HG03097 (cell line): ENCODE measurements around the gene OXA1L.
"Not testable (repeated sequence)": the region's sequence is repeated elsewhere in the genome, so short reads cannot be mapped to it uniquely, and the experiment has no call there.

Source experiments
- ATAC-seq: cut with Tn5 transposase; IDR thresholded peaks from one replicate; pipeline ENCODE4 v1.9.1; 2021; ENCODE audit not compliant: unreplicated experiment, low FRiP score

OXA1L gene

DNA sequence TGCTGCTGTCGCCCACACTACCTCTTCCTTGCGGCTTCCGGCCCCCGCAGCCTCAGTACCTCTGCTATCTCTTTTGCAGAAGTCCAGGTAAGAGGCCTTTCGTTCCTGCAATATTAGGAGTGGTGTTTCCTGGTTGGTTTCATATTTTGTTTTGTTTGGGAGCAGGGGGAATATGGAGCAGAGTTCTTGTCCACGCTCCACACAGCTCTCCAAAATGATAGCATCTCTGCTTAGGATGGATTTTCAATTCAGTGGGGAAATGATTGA, 768 bp downstream of the OXA1L start:
- peak; percentile 19 for ATAC-seq

DNA sequence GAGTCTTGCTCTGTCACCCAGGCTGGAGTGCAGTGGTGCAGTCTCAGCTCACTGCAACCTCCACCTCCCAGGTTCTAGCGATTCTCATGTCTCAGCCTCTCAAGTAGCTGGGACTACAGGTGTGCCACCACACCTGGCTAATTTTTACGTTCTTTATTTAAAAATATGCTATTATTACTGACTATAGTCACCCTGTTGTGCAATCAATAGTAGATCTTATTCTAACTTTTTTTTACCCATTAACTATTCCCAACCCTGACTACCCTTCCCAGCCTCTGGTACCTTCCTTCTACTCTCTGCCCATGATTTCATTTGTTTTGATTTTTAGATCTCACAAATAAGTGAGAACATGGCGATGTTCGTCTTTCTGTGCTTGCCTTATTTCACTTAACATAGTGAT, 2.5 kb downstream of the OXA1L start:
- no peak for ATAC-seq

DNA sequence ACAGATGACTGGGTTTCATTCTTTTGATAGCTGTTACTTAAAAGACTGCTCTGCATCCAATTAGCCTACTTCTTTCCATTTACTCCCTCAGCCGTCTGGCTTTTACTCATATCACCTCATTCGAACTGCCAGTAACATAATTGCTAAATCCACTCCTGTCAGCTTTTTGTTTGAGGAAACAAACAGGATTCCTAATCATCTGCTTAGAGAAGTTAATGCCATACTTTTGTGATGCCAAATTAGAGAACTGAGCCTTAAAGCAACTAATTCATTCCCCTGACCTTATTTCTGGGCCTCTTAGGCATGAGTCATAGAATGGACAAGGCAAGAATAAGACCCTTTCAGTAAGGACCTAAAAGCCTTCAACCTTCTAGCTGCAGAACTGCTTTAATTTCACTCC, 2.9 kb downstream of the OXA1L start:
- ATAC-seq, result no peak

DNA sequence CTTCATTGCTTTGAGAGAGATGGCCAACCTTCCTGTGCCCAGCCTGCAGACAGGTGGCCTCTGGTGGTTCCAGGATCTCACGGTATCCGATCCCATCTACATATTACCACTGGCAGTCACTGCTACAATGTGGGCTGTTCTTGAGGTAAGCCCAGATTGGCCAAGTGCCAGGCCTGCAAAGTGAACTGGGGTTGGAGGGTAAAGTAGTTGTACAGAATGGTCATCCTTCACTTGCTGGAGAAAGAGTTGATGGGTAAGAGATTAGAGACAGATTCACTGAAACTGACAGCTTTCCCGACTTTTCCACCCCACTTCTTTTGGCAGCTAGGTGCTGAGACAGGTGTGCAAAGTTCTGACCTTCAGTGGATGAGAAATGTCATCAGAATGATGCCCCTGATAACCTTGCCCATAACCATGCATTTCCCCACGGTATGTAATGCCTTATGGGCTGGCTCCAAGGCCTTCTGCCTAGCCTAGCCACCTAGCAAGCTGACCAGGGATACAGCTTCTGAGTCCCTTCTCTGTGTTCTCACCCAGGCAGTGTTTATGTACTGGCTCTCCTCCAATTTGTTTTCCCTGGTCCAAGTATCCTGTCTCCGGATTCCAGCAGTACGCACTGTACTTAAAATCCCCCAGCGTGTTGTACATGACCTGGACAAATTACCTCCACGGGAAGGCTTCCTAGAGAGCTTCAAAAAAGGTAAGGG, 4.1 kb downstream of the OXA1L start:
- ATAC-seq, result no peak

DNA sequence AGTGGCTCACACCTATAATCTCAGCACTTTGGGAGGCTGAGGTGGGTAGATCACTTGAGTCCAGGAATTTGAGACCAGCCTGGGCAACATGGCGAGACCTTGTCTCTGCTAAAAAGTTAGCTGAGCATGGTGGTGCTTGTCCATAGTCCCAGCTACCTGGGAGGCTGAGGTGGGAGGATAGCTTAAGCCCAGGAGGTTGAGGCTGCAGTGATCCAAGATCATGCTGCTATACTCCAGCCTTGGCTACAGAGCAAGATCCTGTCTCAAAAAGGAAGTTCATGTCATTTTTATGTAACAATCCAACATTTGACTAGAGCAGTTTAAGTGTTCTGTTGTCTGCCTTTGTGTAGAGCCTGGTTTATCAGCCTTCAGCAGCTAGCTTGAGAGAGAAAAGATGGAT, 6.2 kb downstream of the OXA1L start:
- no peak for ATAC-seq

DNA sequence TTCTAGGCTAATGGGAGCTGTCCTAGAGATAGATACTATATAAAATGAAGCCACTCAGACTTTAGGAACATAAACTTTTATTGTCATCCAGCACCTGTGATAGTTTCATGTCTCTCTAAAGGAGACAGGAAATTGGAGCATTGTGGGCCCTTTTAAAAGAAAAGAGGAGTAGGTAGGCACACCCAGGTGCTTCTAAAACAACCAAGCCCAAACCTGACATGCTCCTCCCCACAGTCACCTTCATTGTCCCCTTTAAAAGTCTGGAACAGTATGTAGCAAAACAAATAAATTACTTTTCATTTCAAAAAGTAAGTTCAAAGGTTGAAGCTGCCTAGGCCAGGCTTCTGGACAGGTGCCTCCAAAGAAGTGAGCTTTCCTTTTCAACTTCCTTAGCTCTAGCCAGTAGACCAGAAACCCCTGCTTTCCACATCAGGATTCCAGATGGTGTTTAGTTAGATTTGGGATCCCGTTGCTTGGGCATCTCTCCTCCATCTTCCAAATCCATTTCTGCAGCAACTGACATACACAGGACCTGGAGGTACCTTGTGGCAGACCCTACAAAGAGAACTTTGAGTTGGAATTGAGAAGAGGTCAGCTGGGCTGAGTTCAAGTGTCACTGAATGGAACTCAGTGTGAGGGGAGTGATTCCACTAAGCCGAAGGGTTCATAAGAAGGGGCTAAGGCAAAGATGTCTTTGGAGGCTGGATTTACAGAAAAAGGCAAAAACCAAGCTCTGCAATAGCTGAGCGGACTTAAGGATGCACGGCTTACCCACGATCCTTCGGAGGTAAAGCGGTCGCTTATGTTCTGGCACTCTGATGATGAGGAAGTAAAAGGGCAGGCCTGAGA, 6.9 kb downstream of the OXA1L start:
- ATAC-seq, result no peak

DNA sequence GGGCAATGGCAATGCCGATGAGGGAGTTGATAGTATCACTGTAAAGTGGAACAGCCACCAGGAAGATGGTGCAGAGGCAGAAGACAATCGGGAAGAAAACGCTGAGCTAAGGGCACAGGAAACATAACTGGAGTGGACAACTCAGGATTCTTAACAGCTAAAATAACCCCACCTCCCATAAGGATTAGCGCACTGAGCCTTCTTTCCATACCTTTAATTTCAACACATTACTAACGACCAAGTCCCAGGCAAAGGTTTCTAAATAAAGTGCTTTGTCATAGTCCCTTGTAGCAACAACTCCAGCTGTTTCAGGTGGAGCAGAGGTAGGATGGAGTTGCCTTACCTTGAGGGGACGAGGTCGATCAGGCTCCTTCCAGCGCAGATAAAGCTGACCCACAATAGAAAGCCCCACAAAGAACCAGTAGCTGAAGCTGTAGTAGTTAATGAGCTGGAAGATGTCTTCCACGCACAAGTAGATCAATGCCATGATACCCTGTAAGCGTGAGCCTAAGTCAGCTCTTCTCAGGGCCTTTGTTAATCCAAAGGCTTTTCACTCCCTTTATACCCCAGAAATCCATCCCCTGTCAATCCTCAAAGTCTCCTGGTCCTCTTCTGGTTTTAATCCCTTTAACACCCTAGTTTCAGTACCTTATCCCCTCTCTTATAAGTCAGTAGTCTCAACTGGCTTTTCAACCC, 7.7 kb downstream of the OXA1L start:
- ATAC-seq, result no peak

DNA sequence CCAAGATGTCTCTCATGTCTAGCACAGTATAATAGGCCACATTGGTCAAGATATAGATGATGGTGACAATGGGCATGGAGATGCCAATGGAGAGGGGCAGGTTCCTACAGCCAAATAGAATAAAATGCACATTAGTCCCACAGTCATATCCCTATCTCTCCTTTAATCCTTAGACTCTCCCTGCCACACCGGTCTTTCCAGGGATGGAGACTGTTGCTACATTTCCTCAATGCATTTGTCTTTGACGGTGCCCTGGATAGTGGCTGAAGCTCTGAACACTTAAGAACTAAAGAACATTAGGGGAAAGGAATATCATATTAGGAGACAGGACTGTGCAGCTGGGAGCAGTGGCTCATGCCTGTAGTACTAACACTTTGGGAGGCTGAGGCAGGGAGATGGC, 9.7 kb downstream of the OXA1L start:
- no peak for ATAC-seq

DNA sequence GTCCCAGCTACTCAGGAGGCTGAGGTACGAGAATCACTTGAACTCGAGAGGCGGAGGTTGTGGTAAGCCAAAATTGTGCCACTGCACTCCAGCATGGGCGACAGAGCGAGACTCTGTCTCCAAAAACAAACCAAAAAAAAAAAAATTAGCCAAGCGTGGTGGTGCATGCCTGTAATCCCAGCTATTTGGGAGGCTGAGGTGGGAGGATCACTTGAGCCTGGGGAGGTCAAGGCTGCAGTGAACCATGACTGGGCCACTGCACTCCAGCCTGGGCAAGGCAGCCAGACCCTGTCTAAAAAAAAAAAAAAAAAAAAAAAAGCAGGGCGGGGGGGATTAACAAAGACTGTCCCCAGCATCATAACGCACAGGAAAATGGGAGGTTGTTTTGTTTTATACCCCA, 10.4 kb downstream of the OXA1L start:
- not testable (repeated sequence) for ATAC-seq

DNA sequence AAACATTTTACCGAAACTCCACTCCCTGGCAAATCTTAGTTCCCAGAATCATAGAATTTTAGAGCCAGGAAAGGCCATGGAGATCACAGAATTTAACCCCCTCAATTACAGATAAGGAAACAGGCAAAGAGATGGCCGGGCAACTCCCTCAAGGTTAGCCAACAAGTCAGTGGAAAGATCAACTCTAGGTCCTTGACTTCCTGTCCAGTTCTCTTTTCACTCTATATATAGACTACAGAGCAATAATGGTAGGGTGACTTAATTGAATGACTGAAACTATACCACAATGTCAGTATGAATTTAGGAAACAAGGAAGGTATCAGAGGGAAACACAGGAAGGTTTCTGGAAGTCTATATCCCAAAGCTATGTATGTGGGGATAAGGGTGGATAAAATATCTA, 11.6 kb downstream of the OXA1L start:
- no peak for ATAC-seq

DNA sequence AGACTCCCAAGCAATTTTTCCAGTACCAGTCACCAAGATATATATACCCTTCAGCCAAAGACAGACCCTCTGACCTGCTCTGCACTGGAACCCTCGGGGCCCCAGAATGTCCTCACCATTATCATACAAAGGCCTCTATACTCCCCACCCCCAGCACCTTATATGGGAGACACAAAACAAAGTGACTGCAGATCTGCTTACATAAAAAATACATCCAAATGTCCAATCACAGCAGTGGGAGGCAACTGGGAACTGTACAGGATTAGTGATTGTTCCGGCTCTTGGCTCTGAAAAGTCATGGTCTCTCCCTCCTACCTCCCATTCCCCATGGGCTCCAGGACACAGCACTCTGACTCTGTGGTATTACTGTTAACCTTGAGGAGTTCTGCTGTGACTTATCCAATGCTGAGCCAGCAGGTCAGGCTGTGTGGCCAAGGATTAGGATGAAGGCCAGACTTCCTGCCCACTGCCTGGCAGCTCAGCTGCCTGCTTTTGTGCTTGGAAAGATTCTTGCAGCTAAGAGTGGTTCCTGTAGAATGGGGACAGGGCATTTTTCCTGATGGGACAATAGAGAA, 13.7 kb downstream of the OXA1L start:
- no peak for ATAC-seq

DNA sequence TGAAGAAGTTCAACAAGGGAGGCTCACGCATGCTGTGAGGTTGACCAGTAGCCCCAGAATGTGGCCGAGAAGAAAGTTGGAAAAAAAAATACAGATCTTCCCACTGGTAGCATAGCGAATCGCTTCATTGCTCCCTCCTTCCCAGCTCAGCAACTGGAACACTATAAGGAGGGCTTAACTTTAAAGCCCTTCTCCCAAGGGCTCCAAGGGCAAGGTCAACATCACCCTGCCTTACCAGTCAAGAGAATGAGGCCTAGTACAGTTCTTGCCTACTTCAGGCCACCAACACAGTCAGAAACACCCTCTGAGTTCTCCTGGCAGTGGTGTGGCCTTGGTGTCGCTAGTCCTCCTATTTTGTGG, 14.4 kb downstream of the OXA1L start:
- no peak for ATAC-seq

DNA sequence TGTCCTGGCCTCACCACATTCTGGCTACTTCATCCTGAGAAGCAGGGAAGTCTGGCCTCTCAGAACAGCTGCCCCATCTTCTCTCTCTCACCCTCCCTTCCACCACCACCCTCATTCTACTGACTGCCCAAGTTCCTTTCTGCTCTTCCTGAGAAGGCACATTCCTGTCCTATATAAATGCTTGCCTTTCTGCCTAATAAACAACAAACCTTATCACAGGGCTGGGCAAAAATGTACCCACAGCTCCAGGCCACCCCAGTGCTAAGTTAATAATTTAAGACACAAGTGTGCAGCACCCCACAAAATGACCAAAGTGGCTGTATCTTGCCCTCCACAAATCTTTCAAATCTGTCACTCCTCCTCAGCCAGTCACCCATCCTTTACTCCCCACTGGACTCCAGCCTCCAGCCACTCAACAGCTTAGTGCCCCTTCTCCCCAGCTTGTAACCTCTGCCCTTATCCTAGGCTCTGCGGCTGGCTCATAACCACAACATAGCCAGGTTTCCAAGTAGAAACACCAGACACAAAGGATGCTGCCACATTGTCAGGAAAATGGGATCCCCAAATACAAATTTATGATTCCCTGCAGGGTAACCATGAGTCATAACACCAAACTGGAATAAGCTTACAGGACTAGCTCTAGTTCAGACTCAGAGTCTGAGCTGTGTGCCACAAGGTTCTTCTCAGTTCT, 15.0 kb downstream of the OXA1L start:
- ATAC-seq, result no peak

DNA sequence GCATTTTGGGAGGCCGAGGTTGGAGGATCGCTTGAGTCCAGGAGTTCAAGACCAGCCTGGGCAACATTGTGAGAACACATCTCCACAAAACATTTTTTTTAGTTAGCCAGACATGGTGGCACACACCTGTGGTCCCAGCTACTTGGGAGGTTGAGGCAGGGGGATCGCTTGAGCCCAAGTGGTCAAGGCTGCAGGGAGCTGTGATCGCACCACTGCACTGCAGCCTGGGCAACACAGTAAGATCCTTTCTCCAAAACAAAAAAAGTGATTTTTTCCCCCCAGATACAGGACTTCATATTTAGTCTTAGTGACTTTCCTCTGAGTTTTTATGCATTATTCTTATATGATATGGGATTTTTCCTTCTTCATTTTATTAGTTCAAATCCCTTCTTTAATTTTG, 20.2 kb downstream of the OXA1L start:
- ATAC-seq, result no peak

DNA sequence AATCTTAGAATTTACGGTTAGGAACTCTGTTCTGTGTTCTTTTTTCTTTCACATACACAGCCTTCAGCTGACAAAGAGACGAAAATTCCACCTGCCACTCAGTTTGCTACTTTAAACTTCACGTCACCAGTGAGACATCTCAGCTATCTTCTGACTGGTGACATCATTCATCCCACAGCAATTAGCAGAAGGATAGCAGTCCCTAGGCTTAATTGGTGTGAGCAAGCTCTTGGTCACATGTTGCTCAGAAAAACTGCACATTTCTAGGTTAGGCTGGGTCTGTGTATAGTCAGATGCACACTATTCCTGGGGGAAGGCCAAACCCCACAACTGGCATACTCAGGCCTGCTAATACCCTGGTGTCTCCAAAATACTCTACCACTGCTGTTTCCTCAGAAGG, 24.8 kb downstream of the OXA1L start:
- no peak for ATAC-seq

DNA sequence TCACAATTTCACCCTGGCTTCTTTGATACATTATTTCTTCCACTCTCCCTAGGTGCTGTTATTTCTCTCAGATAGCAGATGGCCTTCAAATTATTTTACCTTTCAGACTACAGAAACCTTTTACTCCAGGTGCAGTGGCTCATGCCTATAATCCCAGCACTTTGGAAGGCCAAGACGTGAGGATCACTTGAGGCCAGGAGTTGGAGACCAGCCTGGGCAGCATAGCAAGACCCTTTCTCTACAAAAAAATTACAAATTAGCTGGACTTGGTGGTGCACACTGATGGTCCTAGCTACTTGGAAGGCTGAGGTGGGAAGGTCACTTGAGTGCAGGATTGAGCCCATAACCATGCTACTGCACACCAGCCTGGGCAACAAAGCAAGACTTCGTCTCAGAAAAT, 25.7 kb downstream of the OXA1L start:
- ATAC-seq, result no peak

DNA sequence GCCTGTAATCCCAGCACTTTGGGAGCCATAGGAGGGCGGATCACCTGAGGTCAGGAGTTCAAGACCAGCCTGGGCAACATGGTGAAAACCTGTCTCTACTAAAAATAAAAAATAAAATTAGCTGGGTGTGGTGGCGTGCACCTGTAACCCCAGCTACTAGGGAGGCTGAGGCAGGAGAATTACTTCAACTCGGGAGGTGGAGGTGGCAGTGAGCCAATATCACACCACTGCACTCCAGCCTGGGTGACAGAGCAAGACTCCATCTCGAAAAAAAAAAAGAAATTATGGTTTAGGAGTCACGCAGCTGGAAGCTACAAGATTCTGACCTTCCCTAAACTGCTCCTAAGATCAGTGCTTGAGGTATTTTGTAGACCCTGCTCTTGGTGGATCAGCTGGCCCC, 27.1 kb downstream of the OXA1L start:
- ATAC-seq, result not testable (repeated sequence)

DNA sequence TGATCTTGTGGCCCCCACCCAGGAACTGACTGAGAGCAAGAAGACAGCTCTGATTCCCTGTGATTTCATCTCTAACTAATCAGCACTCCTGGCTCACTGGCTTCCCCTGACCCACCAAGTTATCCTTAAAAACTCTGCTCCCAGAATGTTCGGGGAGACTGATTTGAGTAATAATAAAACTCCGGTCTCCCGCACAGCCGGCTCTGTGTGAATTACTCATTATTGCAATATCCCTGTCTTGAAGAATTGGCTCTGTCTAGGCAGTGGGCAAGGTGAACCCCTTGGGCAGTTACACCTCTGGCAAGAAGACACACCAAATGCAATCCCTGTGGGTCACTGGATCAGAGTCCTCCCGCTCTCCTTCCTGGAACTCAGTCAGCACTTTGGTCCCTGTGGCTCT, 27.5 kb downstream of the OXA1L start:
- ATAC-seq, result no peak

DNA sequence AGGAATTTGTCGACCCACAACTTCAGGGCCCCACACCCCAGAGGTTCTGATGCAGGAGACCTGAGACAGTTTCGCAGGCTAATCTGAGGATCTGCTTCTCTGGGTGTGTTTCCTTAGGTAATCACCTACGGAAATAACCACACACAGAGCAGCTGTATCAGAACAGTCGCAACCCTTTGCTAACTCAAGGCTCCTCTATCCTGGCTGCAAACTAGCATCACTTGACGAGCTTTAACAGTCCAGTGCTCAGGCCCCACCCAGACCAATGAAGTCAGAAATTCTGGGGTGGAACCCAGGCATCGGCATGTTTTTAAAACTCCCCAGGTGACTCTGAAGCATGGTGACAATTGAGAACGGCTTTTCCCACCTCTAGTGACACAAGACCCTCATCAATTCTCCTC, 28.1 kb downstream of the OXA1L start:
- peak; percentile 34 for ATAC-seq

DNA sequence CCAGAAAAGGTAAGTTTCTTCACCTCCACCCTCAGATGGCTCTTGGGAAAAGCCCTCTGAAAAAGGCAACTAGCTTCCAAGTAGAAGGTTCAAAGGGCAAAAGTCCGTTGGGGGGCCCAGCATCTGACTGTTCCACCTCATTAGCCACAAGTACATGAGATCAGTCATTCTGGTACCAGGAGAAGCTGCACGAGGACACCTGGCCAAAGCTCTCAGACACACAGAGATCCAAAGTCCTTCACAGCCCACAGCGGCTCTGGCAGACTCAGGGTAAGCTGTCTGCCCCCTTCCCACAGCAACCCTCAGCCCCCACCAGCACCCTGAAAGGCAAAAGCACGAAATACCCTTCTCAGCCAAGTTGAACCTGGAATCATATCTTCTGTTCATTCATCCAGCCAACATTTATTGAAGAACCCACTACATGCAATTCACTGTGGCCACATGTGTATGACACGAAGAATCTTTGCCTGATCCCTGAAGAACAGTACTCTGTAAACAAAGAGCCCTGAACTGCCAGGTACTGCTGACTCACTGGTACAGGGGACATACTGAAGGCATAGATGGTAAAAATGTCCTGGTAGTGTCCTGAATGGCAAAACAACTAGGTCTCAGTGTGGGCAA, 29.7 kb downstream of the OXA1L start:
- ATAC-seq, result no peak
